Adrenal gland (tissue), 12 donors: ENCODE measurements around the gene ATF2. TPM values are rescaled to one million over a fixed set of nuclear protein-coding genes. Genes with fewer than 3 reads are reported as not detected.

ENCODE experiments used
- DNase-seq, 7 donors: peaks; one replicate each; pipeline ENCODE4 v3.0.0-alpha.2; 2019 to 2020
- H3K27ac ChIP-seq, 5 donors: fragments of 200-600 bp; sonication (generic) in 4 of 5; 1 replicate in 3 of 5; 2 replicates in 2 of 5; pipeline versions ENCODE4 v1.5.1 to v1.8.0; 2016 to 2020; ENCODE audit warnings: mild to moderate bottlenecking in 1 of 5
- H3K27me3 ChIP-seq: fragments of 200-600 bp; 2 replicates; pipeline ENCODE4 v1.8.0; 2021
- H3K36me3 ChIP-seq, 2 donors: fragments of 200-600 bp; replicated peaks in 1 of 2; 1 replicate in 1 of 2; 2 replicates in 1 of 2; pipeline versions ENCODE4 v1.5.1 to v1.8.0; 2018 to 2022
- H3K4me1 ChIP-seq, 2 donors: fragments of 200-600 bp; replicated peaks in 1 of 2; 1 replicate in 1 of 2; 2 replicates in 1 of 2; pipeline versions ENCODE4 v1.5.1 to v1.8.0; 2018 to 2021
- H3K4me3 ChIP-seq, 4 donors: fragments of 200-600 bp; sonication (generic) in 3 of 4; one replicate each; pipeline ENCODE4 v1.5.1; 2016 to 2018
- H3K9me3 ChIP-seq, 3 donors: fragments of 200-600 bp; sonication (generic) in 1 of 3; replicated peaks in 1 of 3; 1 replicate in 2 of 3; 2 replicates in 1 of 3; pipeline versions ENCODE4 v1.5.1 to v1.8.0; 2016 to 2021
- POLR2A ChIP-seq, 2 donors: fragments of 450-650 bp; IDR thresholded peaks; one replicate each; pipeline ENCODE4 v1.6.1; 2017; ENCODE audit warnings: antibody characterized with exemption in 2 of 2, mild to moderate bottlenecking in 2 of 2, moderate library complexity in 1 of 2
- WGBS, 4 donors: extraction: QIAGEN DNeasy Blood & Tissue Kit in 2 of 4; methylation state at CpG; one replicate each; pipeline versions ENCODE4 v1.1.5 to v1.1.7; 2013 to 2017; 5-methylcytosine and 5-hydroxymethylcytosine counted together
- intact Hi-C, 2 donors: fragments of 100-400 bp; cut with DNase I; formaldehyde crosslinking; loops; one replicate each; pipeline versions ENCODE4 v1.14.1 to v1.15.0; 2022 to 2023
- polyA plus RNA-seq, 3 donors: library from polyadenylated mRNA; stranded (reverse); fragments of 200-250 nt in 2 of 3; fragments of 350-450 nt in 1 of 3; fragmentation: Illumina TruSeq in 1 of 3; extraction: RNeasy Lipid Tissue Mini Kit (QIAGEN cat#74804) in 1 of 3; gene quantifications; one replicate each; pipeline ENCODE4 v1.2.3, GENCODE V29; 2013 to 2014
- total RNA-seq, 9 donors: library from RNA; depleted of rRNA in 4 of 9; stranded (reverse); fragments of >200 nt in 4 of 9; fragments of 120-200 nt in 1 of 9; fragmentation: NEBNext Ultra II Directional in 1 of 9; extraction: Animal tissue kit (Norgen Biotek cat#: 25700) in 1 of 9; gene quantifications; one replicate each; pipeline versions ENCODE4 v1.1.0 to v1.2.4, GENCODE V29; 2013 to 2023
- TF ChIP-seq, protein P1 (sequence below), 6 experiments: fragments of 450-650 bp in 4 of 6; fragments of 200-600 bp in 2 of 6; sonication (generic) in 1 of 6; IDR thresholded peaks; 1 replicate in 5 of 6; 2 replicates in 1 of 6; pipeline versions ENCODE4 v1.5.1 to v1.8.0; 2016 to 2021; ENCODE audit warnings: antibody characterized with exemption in 6 of 6, mild to moderate bottlenecking in 2 of 6, moderate library complexity in 1 of 6
- donor health status: healthy with polysubstance abuse.
- donor health status: Bipolar disorder and iron deficiency.
- donor health status: DM: yes; HTN: yes; CAD: no.
- donor health status: DM: no; HTN: no; CAD: no.
- donor health status: DM: no; HTN: no; CAD: no.
- donor health status: DM: yes; HTN: yes; CAD: no.

The ATF2 gene
- total and polyA plus RNA-seq, 12 donors, result 16.5 to 60.1 (median 51.4) TPM

DNA sequence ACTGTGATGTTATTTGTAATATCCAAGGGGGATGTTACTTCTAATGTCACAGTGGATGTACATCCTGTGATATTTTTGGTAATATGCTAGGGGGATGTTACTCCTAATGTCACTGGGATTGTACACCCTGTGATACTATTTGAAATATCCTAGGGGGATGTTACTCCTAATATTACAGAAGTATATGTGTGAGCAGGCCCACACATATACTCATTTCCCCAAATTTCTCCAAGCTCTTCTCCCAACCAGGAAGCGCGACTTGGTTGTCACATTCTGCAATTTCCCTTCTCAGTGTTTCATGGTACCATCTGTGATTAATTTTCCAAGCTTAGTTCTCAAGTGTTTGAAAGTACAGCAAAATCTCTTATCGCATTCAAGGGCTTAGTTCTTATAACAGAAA lies 133.3 kb downstream of the ATF2 start:
- no peak for TF ChIP-seq POLR2A (IDR thresholded peaks at IDR 0.05)
- TF ChIP-seq, protein P1, sequence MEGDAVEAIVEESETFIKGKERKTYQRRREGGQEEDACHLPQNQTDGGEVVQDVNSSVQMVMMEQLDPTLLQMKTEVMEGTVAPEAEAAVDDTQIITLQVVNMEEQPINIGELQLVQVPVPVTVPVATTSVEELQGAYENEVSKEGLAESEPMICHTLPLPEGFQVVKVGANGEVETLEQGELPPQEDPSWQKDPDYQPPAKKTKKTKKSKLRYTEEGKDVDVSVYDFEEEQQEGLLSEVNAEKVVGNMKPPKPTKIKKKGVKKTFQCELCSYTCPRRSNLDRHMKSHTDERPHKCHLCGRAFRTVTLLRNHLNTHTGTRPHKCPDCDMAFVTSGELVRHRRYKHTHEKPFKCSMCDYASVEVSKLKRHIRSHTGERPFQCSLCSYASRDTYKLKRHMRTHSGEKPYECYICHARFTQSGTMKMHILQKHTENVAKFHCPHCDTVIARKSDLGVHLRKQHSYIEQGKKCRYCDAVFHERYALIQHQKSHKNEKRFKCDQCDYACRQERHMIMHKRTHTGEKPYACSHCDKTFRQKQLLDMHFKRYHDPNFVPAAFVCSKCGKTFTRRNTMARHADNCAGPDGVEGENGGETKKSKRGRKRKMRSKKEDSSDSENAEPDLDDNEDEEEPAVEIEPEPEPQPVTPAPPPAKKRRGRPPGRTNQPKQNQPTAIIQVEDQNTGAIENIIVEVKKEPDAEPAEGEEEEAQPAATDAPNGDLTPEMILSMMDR (IDR thresholded peaks at IDR 0.05), result no peak
- Histone ChIP-seq H3K27ac (no peak overlapping the region), H3K27me3 (no peaks in the 10 kb centered on the region), H3K36me3 (no peaks in the 10 kb centered on the region), H3K4me3 (no peak overlapping the region), H3K9me3 (no peaks in the 10 kb centered on the region), H3K4me1 (no peaks in the 10 kb centered on the region)
- intact Hi-C loops, result loop anchor here in 1 of 2 donors (10.0 kb wide), 1 partner anchor 250 kb away; no protein-coding TSS in a partner anchor
- WGBS, 4 donors, result 87 to 97% (median 92%) methylated on average over 3 of the region's 3 CpGs
- DNase-seq, result no peak

DNA sequence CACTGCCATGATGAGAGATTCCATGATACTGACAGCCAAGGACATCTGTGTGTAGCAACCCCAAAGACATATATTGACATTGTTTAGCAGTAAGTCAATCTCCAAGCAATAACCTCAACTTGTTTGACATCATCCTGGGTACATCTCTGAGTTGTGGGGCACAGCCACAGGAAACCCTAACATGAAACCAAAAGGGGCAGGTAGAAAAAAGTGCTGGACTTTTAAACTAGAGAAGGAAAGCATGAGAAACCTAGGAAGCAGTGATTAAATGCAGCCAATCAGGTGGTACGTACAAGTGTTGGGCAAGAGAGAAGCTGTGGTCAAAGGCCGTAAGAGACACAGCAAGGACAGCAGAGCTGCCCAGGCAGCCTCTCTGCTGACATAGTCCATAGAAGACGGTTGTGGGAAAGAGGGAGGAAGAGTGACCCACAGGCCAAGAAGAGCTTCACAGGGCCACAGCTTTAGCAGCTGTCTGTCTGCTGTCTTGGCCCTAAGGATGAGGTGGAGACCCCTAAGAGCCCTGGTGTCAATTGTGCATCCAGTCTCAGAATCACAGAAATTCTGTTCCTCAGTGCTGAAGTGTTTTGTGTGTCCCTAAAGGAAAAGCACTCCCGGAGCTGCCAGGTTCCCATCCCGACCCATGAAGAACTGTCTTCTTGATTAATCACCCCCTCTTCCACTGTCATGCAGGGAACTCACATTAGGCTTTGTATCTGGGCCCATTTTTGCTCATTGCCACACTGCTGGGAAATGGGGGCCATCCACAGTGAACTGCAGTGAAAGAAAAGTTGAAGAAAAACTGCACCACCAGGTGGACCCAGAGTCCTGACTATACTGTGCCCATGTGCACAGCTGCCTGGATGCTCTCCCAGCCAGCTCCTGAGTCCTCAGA lies 137.4 kb downstream of the ATF2 start:
- H3K4me1 ChIP-seq, result no peaks in the 10 kb centered on the region
- H3K4me3 ChIP-seq, result no peak overlapping the region
- DNase-seq, result peak; percentile 10 to 63 (median 32)
- H3K9me3 ChIP-seq, result no peaks in the 10 kb centered on the region
- intact Hi-C loops, result loop anchor here in 1 of 2 donors (10.0 kb wide), 1 partner anchor 254 kb away; no protein-coding TSS in a partner anchor
- H3K36me3 ChIP-seq, result no peaks in the 10 kb centered on the region
- TF ChIP-seq, protein P1 (IDR thresholded peaks at IDR 0.05), result peak in 3 of 6 experiments; percentile 27 to 37 (median 31)
- TF ChIP-seq POLR2A (IDR thresholded peaks at IDR 0.05), result no peak
- no peak overlapping the region for H3K27ac ChIP-seq
- 52 to 81% (median 76%) methylated on average over 5 of the region's 5 CpGs for WGBS, 4 donors
- H3K27me3 ChIP-seq, result no peaks in the 10 kb centered on the region

DNA sequence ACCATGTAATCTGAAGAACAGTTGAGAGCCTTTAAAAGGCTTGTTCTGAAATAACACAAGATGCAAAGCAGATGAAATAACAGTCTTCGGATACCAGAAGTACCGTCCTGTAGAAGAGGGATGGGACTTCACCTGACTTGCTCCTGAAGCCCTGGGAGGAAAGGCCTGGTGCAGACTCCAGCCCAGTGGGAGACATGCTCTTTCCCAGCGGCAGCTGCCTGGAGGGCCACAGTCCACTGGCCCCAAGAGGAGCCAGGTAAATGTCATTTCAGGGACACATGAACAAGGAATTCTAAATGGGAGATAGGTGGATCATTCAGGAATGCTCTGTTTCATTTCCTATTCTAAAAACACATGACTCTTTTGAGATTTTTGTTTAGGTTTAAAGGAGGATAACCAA lies 140.2 kb downstream of the ATF2 start:
- intact Hi-C loops, result no loop called here
- Histone ChIP-seq H3K9me3 (no peaks in the 10 kb centered on the region), H3K27me3 (no peaks in the 10 kb centered on the region), H3K4me1 (no peaks in the 10 kb centered on the region), H3K27ac (peak overlapping the region in 1 of 5 donors; percentile 47), H3K4me3 (no peak overlapping the region), H3K36me3 (no peaks in the 10 kb centered on the region)
- 87 to 95% (median 93%) methylated on average over 3 of the region's 3 CpGs for WGBS, 4 donors
- DNase-seq, result no peak
- TF ChIP-seq, protein P1 (IDR thresholded peaks at IDR 0.05), result no peak
- TF ChIP-seq POLR2A (IDR thresholded peaks at IDR 0.05), result no peak

DNA sequence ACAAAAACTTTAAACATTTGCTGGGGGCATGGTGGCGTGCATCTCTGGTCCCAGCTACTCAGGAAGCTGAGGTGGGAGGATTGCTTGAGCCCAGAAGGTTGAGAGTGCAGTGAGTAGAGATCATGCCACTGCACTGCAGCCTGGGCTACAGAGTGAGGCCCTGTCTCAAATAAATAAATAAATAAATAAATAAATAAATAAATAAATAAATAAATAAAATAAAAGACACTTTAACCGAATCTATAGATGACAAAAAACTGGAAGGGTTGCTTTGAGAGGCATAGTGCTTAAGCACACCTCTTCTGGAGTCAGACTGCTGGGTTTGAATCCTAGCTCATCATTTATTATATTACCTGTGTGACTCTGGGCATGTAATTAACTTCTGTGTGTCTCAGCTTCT lies 141.6 kb downstream of the ATF2 start:
- intact Hi-C loops, result no loop called here
- Histone ChIP-seq H3K9me3 (no peaks in the 10 kb centered on the region), H3K27ac (no peak overlapping the region)

More for the DNA sequence above, 141.6 kb downstream of the ATF2 start:
- no peaks in the 10 kb centered on the region for H3K27me3 ChIP-seq
- 88 to 95% (median 92%) methylated on average over 2 of the region's 2 CpGs for WGBS, 4 donors
- no peak for TF ChIP-seq POLR2A (IDR thresholded peaks at IDR 0.05)
- TF ChIP-seq, protein P1 (IDR thresholded peaks at IDR 0.05), result no peak
- no peak overlapping the region for H3K4me3 ChIP-seq
- H3K4me1 ChIP-seq, result no peaks in the 10 kb centered on the region
- H3K36me3 ChIP-seq, result no peaks in the 10 kb centered on the region
- DNase-seq, result no peak
